ENCODE data around the gene MAD1L1.
"Not testable (repeated sequence)": the region's sequence is repeated elsewhere in the genome, so short reads cannot be mapped to it uniquely, and the experiment has no call there.

- TF ChIP-seq, protein P1, sequence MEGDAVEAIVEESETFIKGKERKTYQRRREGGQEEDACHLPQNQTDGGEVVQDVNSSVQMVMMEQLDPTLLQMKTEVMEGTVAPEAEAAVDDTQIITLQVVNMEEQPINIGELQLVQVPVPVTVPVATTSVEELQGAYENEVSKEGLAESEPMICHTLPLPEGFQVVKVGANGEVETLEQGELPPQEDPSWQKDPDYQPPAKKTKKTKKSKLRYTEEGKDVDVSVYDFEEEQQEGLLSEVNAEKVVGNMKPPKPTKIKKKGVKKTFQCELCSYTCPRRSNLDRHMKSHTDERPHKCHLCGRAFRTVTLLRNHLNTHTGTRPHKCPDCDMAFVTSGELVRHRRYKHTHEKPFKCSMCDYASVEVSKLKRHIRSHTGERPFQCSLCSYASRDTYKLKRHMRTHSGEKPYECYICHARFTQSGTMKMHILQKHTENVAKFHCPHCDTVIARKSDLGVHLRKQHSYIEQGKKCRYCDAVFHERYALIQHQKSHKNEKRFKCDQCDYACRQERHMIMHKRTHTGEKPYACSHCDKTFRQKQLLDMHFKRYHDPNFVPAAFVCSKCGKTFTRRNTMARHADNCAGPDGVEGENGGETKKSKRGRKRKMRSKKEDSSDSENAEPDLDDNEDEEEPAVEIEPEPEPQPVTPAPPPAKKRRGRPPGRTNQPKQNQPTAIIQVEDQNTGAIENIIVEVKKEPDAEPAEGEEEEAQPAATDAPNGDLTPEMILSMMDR (IDR thresholded peaks at IDR 0.05; ENCODE audit: borderline replicate concordance, extremely low read depth, low read length, poor library complexity, severe bottlenecking) = not testable (repeated sequence)
- TF ChIP-seq EZH2 (IDR thresholded peaks at IDR 0.05; ENCODE audit: borderline replicate concordance, low read depth, low read length, severe bottlenecking) = not testable (repeated sequence)
These were observed 262.5 kb downstream of the MAD1L1 start for GRCh38 chr7:1970285-1970660.

Measured in DND-41 (cell line).